Peyer's patch (tissue), 4 donors: ENCODE measurements around the gene PIAS1. TPM values are rescaled to one million over a fixed set of nuclear protein-coding genes. Genes with fewer than 3 reads are reported as not detected.

Experiments
- DNase-seq, 3 donors: peaks; one replicate each; pipeline ENCODE4 v3.0.0-alpha.2; 2017 to 2019
- H3K27ac ChIP-seq, 4 donors: fragments of 200-600 bp; sonication (generic); one replicate each; pipeline ENCODE4 v1.5.1; 2016 to 2019
- H3K27me3 ChIP-seq, 2 donors: fragments of 200-600 bp; sonication (generic); one replicate each; pipeline ENCODE4 v1.5.1; 2019
- H3K36me3 ChIP-seq, 3 donors: fragments of 200-600 bp; sonication (generic); one replicate each; pipeline ENCODE4 v1.5.1; 2016 to 2019
- H3K4me1 ChIP-seq, 4 donors: fragments of 200-600 bp; sonication (generic); one replicate each; pipeline ENCODE4 v1.5.1; 2016 to 2019
- H3K4me3 ChIP-seq, 4 donors: fragments of 200-600 bp; sonication (generic); 1 replicate in 3 of 4; 2 replicates in 1 of 4; pipeline ENCODE4 v1.5.1; 2016 to 2019; ENCODE audit warnings: mild to moderate bottlenecking in 1 of 4
- H3K9me3 ChIP-seq, 4 donors: fragments of 200-600 bp; sonication (generic); one replicate each; pipeline ENCODE4 v1.5.1; 2016 to 2019; ENCODE audit warnings: mild to moderate bottlenecking in 1 of 4
- POLR2A ChIP-seq, 2 donors: fragments of 450-650 bp; IDR thresholded peaks; one replicate each; pipeline ENCODE4 v1.5.1; 2017; ENCODE audit warnings: antibody characterized with exemption in 2 of 2, mild to moderate bottlenecking in 2 of 2, moderate library complexity in 2 of 2
- total RNA-seq, 4 donors: library from RNA; depleted of rRNA; stranded (reverse); fragments of >200 nt; gene quantifications; one replicate each; pipeline ENCODE4 v1.1.0, GENCODE V29; 2016
- TF ChIP-seq, protein P1 (sequence below), 6 experiments: fragments of 450-650 bp in 4 of 6; fragments of 200-600 bp in 2 of 6; sonication (generic) in 1 of 6; IDR thresholded peaks; one replicate each; pipeline ENCODE4 v1.5.1; 2017 to 2019; ENCODE audit warnings: antibody characterized with exemption in 6 of 6, mild to moderate bottlenecking in 3 of 6, moderate library complexity in 1 of 6

PIAS1 gene
- total RNA-seq, 4 donors from 2014 or later = 71.1 to 95.7 (median 81.0) TPM

GRCh38 chr15:68208636-68209240 is 154.6 kb downstream of the PIAS1 start:
- Histone ChIP-seq H3K36me3 (no peaks in the 10 kb centered on the region), H3K9me3 (no peaks in the 10 kb centered on the region), H3K4me3 (no peak overlapping the region), H3K27ac (no peak overlapping the region), H3K27me3 (no peaks in the 10 kb centered on the region), H3K4me1 (peaks cover 0 to 27% (median 0%) of the 10 kb centered on the region in 4 donors)
- no peak for TF ChIP-seq POLR2A (IDR thresholded peaks at IDR 0.05)
- TF ChIP-seq, protein P1, sequence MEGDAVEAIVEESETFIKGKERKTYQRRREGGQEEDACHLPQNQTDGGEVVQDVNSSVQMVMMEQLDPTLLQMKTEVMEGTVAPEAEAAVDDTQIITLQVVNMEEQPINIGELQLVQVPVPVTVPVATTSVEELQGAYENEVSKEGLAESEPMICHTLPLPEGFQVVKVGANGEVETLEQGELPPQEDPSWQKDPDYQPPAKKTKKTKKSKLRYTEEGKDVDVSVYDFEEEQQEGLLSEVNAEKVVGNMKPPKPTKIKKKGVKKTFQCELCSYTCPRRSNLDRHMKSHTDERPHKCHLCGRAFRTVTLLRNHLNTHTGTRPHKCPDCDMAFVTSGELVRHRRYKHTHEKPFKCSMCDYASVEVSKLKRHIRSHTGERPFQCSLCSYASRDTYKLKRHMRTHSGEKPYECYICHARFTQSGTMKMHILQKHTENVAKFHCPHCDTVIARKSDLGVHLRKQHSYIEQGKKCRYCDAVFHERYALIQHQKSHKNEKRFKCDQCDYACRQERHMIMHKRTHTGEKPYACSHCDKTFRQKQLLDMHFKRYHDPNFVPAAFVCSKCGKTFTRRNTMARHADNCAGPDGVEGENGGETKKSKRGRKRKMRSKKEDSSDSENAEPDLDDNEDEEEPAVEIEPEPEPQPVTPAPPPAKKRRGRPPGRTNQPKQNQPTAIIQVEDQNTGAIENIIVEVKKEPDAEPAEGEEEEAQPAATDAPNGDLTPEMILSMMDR (IDR thresholded peaks at IDR 0.05) = no peak
- DNase-seq = peak in 1 of 3 donors; percentile 35

DNA sequence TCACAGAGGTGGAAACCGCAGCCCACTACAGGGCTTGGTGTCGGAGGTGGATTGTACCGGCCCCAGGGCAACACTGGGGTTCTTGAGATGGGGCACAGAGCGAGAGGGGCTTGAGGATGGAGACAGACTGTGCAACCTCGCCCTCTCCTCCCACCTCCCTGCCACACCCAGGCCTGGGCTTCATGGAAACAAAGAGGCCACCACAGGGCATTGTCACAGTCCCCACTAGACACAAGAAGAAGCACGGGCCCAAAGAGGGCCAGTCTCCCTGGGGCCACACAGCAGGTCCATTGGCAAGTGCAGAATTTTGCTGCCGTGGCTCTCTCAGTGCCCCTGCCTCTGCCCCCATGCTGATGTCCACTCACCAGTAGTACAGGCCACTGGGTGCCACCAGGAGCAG is 155.2 kb downstream of the PIAS1 start:
- DNase-seq = peak in 1 of 3 donors; percentile 41
- no peaks in the 10 kb centered on the region for H3K36me3 ChIP-seq
- no peaks in the 10 kb centered on the region for H3K9me3 ChIP-seq
- TF ChIP-seq, protein P1 (IDR thresholded peaks at IDR 0.05) = no peak
- TF ChIP-seq POLR2A (IDR thresholded peaks at IDR 0.05) = no peak
- peaks cover 0 to 27% (median 0%) of the 10 kb centered on the region in 4 donors for H3K4me1 ChIP-seq
- no peak overlapping the region for H3K27ac ChIP-seq
- H3K4me3 ChIP-seq = no peak overlapping the region
- H3K27me3 ChIP-seq = no peaks in the 10 kb centered on the region

DNA sequence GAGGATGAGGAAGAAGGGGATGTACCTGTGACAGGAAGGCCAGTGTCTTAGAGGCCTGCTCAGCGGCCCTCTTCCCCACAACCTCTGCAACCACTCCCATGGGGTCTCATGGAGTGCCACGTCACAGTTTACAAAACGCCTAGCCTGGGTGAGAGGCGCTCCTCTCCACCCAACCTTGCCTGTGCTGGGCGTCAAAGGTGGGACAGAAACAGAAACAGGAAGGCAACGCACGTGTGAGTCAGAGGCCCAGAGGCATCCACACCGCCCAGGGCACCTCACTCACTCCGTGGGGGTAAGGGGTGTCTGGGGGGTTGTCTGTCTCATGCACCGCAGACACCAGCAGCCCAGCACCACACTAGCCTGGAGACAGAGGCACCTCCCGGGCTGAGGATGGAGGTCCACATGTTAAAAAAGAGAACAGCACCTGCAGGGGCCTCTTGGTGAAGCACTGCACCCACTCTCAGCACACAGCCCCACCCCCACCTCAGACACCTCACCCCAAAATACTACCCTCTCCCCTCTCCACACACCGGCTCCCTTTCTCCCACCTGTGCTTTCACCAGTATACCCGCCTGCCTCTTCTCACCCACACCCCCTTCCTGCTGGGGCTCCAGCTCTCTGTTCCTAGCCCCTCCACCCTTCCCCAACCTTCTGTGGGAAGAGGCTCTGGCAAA is 155.8 kb downstream of the PIAS1 start:
- Histone ChIP-seq H3K27me3 (no peaks in the 10 kb centered on the region), H3K27ac (no peak overlapping the region), H3K4me1 (peaks cover 0 to 22% (median 0%) of the 10 kb centered on the region in 4 donors), H3K36me3 (no peaks in the 10 kb centered on the region), H3K4me3 (no peak overlapping the region), H3K9me3 (no peaks in the 10 kb centered on the region)
- TF ChIP-seq, protein P1 (IDR thresholded peaks at IDR 0.05) = no peak
- TF ChIP-seq POLR2A (IDR thresholded peaks at IDR 0.05) = no peak
- peak in 1 of 3 donors; percentile 46 for DNase-seq

GRCh38 chr15:68210409-68210756 is 156.3 kb downstream of the PIAS1 start:
- Histone ChIP-seq H3K9me3 (no peaks in the 10 kb centered on the region), H3K27me3 (no peaks in the 10 kb centered on the region), H3K4me3 (peak overlapping the region in 2 of 4 donors; percentile 15 to 29), H3K4me1 (peaks cover 0 to 21% (median 0%) of the 10 kb centered on the region in 4 donors), H3K27ac (no peak overlapping the region), H3K36me3 (no peaks in the 10 kb centered on the region)
- no peak for TF ChIP-seq POLR2A (IDR thresholded peaks at IDR 0.05)
- TF ChIP-seq, protein P1 (IDR thresholded peaks at IDR 0.05) = no peak
- no peak for DNase-seq

- Histone ChIP-seq H3K4me3 (peak overlapping the region in 2 of 4 donors; percentile 15 to 29), H3K27me3 (no peaks in the 10 kb centered on the region), H3K36me3 (no peaks in the 10 kb centered on the region), H3K4me1 (peaks cover 0 to 20% (median 0%) of the 10 kb centered on the region in 4 donors), H3K9me3 (no peaks in the 10 kb centered on the region), H3K27ac (no peak overlapping the region)
- no peak for TF ChIP-seq POLR2A (IDR thresholded peaks at IDR 0.05)
- TF ChIP-seq, protein P1 (IDR thresholded peaks at IDR 0.05) = peak; percentile 12 to 83 (median 72)
- DNase-seq = peak; percentile 41 to 78 (median 73)
Observed at GRCh38 chr15:68210821-68211655, 156.9 kb downstream of the PIAS1 start.
